Smooth muscle cell (in vitro differentiated cells): ENCODE data around the gene DAGLB. TPM values are rescaled to one million over a fixed set of nuclear protein-coding genes. Genes with fewer than 3 reads are reported as not detected.

Experiments
- DNase-seq: peaks from one replicate; lab custom pipeline; 2025; ENCODE audit not compliant: unreplicated experiment; lab: John Stamatoyannopoulos, UW
- H2AFZ ChIP-seq: fragments of 200-600 bp; sonication (generic); 2 replicates; pipeline ENCODE4 v1.6.0; 2016; ENCODE audit warnings: antibody characterized with exemption, low read depth, mild to moderate bottlenecking
- H3F3A ChIP-seq: fragments of 200-600 bp; sonication (generic); 2 replicates; pipeline ENCODE4 v1.6.0; 2017; ENCODE audit warnings: antibody characterized with exemption, low read depth
- H3K27ac ChIP-seq: fragments of 200-600 bp; sonication (generic); 2 replicates; pipeline ENCODE4 v1.5.1; 2016; ENCODE audit warnings: low read depth, mild to moderate bottlenecking
- H3K27me3 ChIP-seq: fragments of 200-600 bp; sonication (generic); 2 replicates; pipeline ENCODE4 v1.6.1; 2016; ENCODE audit warnings: low read depth, mild to moderate bottlenecking
- H3K36me3 ChIP-seq: fragments of 200-600 bp; sonication (generic); 2 replicates; pipeline ENCODE4 v1.5.1; 2016; ENCODE audit warnings: low read depth
- H3K4me1 ChIP-seq: fragments of 200-600 bp; sonication (generic); 2 replicates; pipeline ENCODE4 v1.5.1; 2016; ENCODE audit warnings: low read depth
- H3K4me2 ChIP-seq: fragments of 200-600 bp; sonication (generic); 2 replicates; pipeline ENCODE4 v1.6.0; 2016; ENCODE audit warnings: mild to moderate bottlenecking
- H3K4me3 ChIP-seq: fragments of 200-600 bp; sonication (generic); 2 replicates; pipeline ENCODE4 v1.5.1; 2016; ENCODE audit warnings: mild to moderate bottlenecking
- H3K79me2 ChIP-seq: fragments of 200-600 bp; sonication (generic); 2 replicates; pipeline ENCODE4 v1.6.0; 2016; ENCODE audit warnings: low read depth, mild to moderate bottlenecking
- H3K9ac ChIP-seq: fragments of 200-600 bp; sonication (generic); 2 replicates; pipeline ENCODE4 v1.6.0; 2016; ENCODE audit warnings: low read depth
- H3K9me3 ChIP-seq: fragments of 200-600 bp; sonication (generic); replicated peaks from 2 replicates; pipeline ENCODE4 v1.5.1; 2016; ENCODE audit warnings: low read depth
- H4K20me1 ChIP-seq: fragments of 200-600 bp; sonication (generic); 2 replicates; pipeline ENCODE4 v1.6.0; 2016; ENCODE audit warnings: low read depth
- WGBS: methylation state at CpG from one replicate; pipeline ENCODE4 v1.1.7; 2016; ENCODE audit warnings: low lambda C conversion rate; 5-methylcytosine and 5-hydroxymethylcytosine counted together
- polyA plus RNA-seq: library from polyadenylated mRNA; unstranded; fragments of >200 nt; fragmentation: Nextera tagmentation; extraction: Ambion mirVana; gene quantifications from 2 replicates; pipeline ENCODE4 v1.2.1, GENCODE V29; 2016
- total RNA-seq: library from RNA; depleted of rRNA; stranded (reverse); fragments of >200 nt; gene quantifications from 2 replicates; pipeline ENCODE4 v1.2.3, GENCODE V29; 2014
- TF ChIP-seq, protein P1 (sequence below): fragments of 200-600 bp; sonication (generic); IDR thresholded peaks from 2 replicates; pipeline ENCODE4 v1.5.1; 2017; ENCODE audit warnings: borderline replicate concordance, mild to moderate bottlenecking, antibody characterized with exemption; ENCODE audit not compliant: insufficient read depth, poor library complexity, severe bottlenecking

Gene DAGLB
- total and polyA plus RNA-seq, 2 experiments from 2014 or later, result 14.1 to 21.3 TPM

DNA sequence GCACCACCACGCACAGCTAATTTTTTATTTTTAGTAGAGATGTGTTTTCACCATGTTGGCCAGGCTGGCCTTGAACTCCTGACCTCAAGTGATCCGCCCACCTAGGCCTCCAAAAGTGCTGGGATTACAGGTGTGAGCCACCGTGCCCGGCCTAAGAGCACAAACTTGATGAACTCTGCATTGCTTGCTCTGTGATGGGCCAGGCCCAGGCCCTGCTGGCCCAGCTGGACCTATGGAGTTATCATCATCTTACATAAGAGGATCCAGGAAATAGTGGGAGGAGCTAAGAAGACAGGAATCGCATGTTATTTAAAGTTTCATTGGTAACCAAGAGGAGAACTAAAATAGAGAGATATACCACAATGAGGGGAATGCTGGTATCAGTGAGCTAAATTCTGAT, 86.9 kb downstream of the DAGLB start:
- no peak for DNase-seq

DNA sequence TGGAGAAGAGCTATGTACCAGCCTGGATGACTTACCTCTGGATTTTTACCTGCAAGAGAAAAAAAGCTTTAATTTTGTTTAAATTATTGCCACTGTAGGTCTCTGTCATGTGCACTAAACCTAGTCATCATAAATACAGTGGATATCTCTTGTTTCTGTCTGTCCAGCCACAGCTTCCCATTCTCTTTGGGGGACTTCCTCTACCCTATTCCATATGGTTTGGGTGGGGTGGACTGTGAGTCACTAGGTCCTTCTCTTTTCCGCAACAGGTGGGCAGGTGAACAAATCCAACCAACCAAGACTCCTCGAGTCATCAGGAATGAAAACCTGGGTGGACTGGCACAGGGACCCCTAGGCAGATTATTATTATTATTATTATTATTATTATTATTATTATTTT, 88.0 kb downstream of the DAGLB start:
- H3F3A ChIP-seq, result no peaks in the 10 kb centered on the region
- H4K20me1 ChIP-seq, result no peaks in the 10 kb centered on the region
- H3K9me3 ChIP-seq, result no peaks in the 10 kb centered on the region
- no peak overlapping the region for H3K9ac ChIP-seq
- H3K27me3 ChIP-seq, result no peaks in the 10 kb centered on the region
- 94% methylated on average over 2 of the region's 2 CpGs for WGBS
- H3K27ac ChIP-seq, result no peak overlapping the region
- no peak overlapping the region for H3K4me3 ChIP-seq
- H3K4me1 ChIP-seq, result no peaks in the 10 kb centered on the region
- DNase-seq, result no peak
- TF ChIP-seq, protein P1, sequence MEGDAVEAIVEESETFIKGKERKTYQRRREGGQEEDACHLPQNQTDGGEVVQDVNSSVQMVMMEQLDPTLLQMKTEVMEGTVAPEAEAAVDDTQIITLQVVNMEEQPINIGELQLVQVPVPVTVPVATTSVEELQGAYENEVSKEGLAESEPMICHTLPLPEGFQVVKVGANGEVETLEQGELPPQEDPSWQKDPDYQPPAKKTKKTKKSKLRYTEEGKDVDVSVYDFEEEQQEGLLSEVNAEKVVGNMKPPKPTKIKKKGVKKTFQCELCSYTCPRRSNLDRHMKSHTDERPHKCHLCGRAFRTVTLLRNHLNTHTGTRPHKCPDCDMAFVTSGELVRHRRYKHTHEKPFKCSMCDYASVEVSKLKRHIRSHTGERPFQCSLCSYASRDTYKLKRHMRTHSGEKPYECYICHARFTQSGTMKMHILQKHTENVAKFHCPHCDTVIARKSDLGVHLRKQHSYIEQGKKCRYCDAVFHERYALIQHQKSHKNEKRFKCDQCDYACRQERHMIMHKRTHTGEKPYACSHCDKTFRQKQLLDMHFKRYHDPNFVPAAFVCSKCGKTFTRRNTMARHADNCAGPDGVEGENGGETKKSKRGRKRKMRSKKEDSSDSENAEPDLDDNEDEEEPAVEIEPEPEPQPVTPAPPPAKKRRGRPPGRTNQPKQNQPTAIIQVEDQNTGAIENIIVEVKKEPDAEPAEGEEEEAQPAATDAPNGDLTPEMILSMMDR, result no peak
- no peak overlapping the region for H2AFZ ChIP-seq
- no peaks in the 10 kb centered on the region for H3K79me2 ChIP-seq
- H3K36me3 ChIP-seq, result no peaks in the 10 kb centered on the region
- no peak overlapping the region for H3K4me2 ChIP-seq

More for the DNA sequence above, 86.9 kb downstream of the DAGLB start:
- no peaks in the 10 kb centered on the region for H3K27me3 ChIP-seq
- WGBS, result 90% methylated on average over 5 of the region's 5 CpGs
- no peak overlapping the region for H2AFZ ChIP-seq
- H3K79me2 ChIP-seq, result no peaks in the 10 kb centered on the region
- no peak overlapping the region for H3K4me3 ChIP-seq
- H3K36me3 ChIP-seq, result no peaks in the 10 kb centered on the region
- no peak overlapping the region for H3K9ac ChIP-seq
- H3K4me2 ChIP-seq, result no peak overlapping the region
- TF ChIP-seq, protein P1, result no peak
- no peaks in the 10 kb centered on the region for H3K4me1 ChIP-seq
- H3K9me3 ChIP-seq, result no peaks in the 10 kb centered on the region
- H4K20me1 ChIP-seq, result no peaks in the 10 kb centered on the region
- H3F3A ChIP-seq, result no peaks in the 10 kb centered on the region
- no peak overlapping the region for H3K27ac ChIP-seq

Other genes starting within 250 kb of the DAGLB start
- 7.6 and 18.4 TPM in 2 replicates for gene CYTH3, start 175.3 kb downstream of the DAGLB start, total RNA-seq
- gene CYTH3, start 175.3 kb downstream of the DAGLB start, polyA plus RNA-seq, result 11.4 and 12.3 TPM in 2 replicates
- 24.2 and 24.4 TPM in 2 replicates for gene FAM220A, start 99.0 kb downstream of the DAGLB start, total RNA-seq
- gene FAM220A, start 99.0 kb downstream of the DAGLB start, polyA plus RNA-seq, result 6.8 and 7.4 TPM in 2 replicates
- 128 and 169 TPM in 2 replicates for gene RAC1, start 73.4 kb downstream of the DAGLB start, total RNA-seq
- 523 and 602 TPM in 2 replicates for gene RAC1, start 73.4 kb downstream of the DAGLB start, polyA plus RNA-seq
- gene KDELR2, start 36.2 kb upstream of the DAGLB start, total RNA-seq, result 407 and 420 TPM in 2 replicates
- gene KDELR2, start 36.2 kb upstream of the DAGLB start, polyA plus RNA-seq, result 624 and 689 TPM in 2 replicates
- not detected in 2 replicates for gene GRID2IP, start 103.5 kb upstream of the DAGLB start, total RNA-seq
- gene GRID2IP, start 103.5 kb upstream of the DAGLB start, polyA plus RNA-seq, result not detected in 2 replicates
- 55.8 and 59.2 TPM in 2 replicates for gene ZDHHC4, start 129.5 kb upstream of the DAGLB start, total RNA-seq
- 69.5 and 86.8 TPM in 2 replicates for gene ZDHHC4, start 129.5 kb upstream of the DAGLB start, polyA plus RNA-seq
- gene INTS15, start 142.1 kb upstream of the DAGLB start, total RNA-seq, result 13.4 and 14.7 TPM in 2 replicates
- 17.6 and 25.9 TPM in 2 replicates for gene INTS15, start 142.1 kb upstream of the DAGLB start, polyA plus RNA-seq
- gene ZNF853, start 167.7 kb upstream of the DAGLB start, total RNA-seq, result 5.6 and 8.9 TPM in 2 replicates
- 9.2 and 10.3 TPM in 2 replicates for gene ZNF853, start 167.7 kb upstream of the DAGLB start, polyA plus RNA-seq
- gene ZNF316, start 189.4 kb upstream of the DAGLB start, total RNA-seq, result 6.6 and 8.7 TPM in 2 replicates
- gene ZNF316, start 189.4 kb upstream of the DAGLB start, polyA plus RNA-seq, result 8.3 and 15.9 TPM in 2 replicates